Neural cell (in vitro differentiated cells): ENCODE results near the gene LMCD1.

Source experiments
- EP300 ChIP-seq: fragments of 450-650 bp; conservative IDR thresholded peaks from 2 replicates; pipeline ENCODE4 v1.6.1; 2014; ENCODE audit warnings: antibody characterized with exemption, mild to moderate bottlenecking, moderate library complexity; ENCODE audit not compliant: poor library complexity, severe bottlenecking
- EZH2 ChIP-seq: fragments of 200-600, 300-800 bp; shearing (Covaris generic), sonication (generic); IDR thresholded peaks from 2 replicates; pipeline ENCODE4 v1.6.1; 2014; ENCODE audit warnings: antibody characterized with exemption, low read length, borderline replicate concordance, mild to moderate bottlenecking; ENCODE audit not compliant: insufficient read depth, poor library complexity, severe bottlenecking
- MXI1 ChIP-seq: fragments of 450-650 bp; conservative IDR thresholded peaks from 2 replicates; pipeline ENCODE4 v1.6.1; 2014; ENCODE audit warnings: antibody characterized with exemption, mild to moderate bottlenecking; ENCODE audit not compliant: poor library complexity, severe bottlenecking
- POLR2AphosphoS5 ChIP-seq: IDR thresholded peaks from 2 replicates; pipeline ENCODE4 v1.6.1; 2012
- RAD21 ChIP-seq: fragments of 450-650 bp; conservative IDR thresholded peaks from 2 replicates; pipeline ENCODE4 v1.6.1; 2014; ENCODE audit warnings: antibody characterized with exemption, mild to moderate bottlenecking, moderate library complexity
- TF ChIP-seq, protein P1 (sequence below): fragments of 450-650 bp; IDR thresholded peaks from 2 replicates; pipeline ENCODE4 v1.5.1; 2014; ENCODE audit warnings: antibody characterized with exemption, mild to moderate bottlenecking, moderate library complexity; ENCODE audit not compliant: poor library complexity, severe bottlenecking

GRCh38 chr3:8555113-8555661 is 53.6 kb downstream of the LMCD1 start:
- TF ChIP-seq EP300, result no peak
- TF ChIP-seq, protein P1, sequence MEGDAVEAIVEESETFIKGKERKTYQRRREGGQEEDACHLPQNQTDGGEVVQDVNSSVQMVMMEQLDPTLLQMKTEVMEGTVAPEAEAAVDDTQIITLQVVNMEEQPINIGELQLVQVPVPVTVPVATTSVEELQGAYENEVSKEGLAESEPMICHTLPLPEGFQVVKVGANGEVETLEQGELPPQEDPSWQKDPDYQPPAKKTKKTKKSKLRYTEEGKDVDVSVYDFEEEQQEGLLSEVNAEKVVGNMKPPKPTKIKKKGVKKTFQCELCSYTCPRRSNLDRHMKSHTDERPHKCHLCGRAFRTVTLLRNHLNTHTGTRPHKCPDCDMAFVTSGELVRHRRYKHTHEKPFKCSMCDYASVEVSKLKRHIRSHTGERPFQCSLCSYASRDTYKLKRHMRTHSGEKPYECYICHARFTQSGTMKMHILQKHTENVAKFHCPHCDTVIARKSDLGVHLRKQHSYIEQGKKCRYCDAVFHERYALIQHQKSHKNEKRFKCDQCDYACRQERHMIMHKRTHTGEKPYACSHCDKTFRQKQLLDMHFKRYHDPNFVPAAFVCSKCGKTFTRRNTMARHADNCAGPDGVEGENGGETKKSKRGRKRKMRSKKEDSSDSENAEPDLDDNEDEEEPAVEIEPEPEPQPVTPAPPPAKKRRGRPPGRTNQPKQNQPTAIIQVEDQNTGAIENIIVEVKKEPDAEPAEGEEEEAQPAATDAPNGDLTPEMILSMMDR, result no peak
- no peak for TF ChIP-seq EZH2
- no peak for TF ChIP-seq MXI1
- TF ChIP-seq POLR2AphosphoS5, result no peak
- no peak for TF ChIP-seq RAD21
